Left lung (tissue), 10 donors: ENCODE measurements around the gene MAML2. TPM values are rescaled to one million over a fixed set of nuclear protein-coding genes. Genes with fewer than 3 reads are reported as not detected.

Experiments
- ATAC-seq: fragments of 200-7000 bp; cut with Tn5 transposase; one replicate; pipeline ENCODE4 v1.9.1; 2020; ENCODE audit warnings: moderate library complexity
- DNase-seq, 4 donors: peaks; one replicate each; pipeline ENCODE4 v3.0.0-alpha.2; 2013 to 2020
- H3K27ac ChIP-seq, 2 donors: fragments of 200-600 bp; sonication (generic) in 1 of 2; one replicate each; pipeline versions ENCODE4 v1.5.0 to v1.8.0; 2020 to 2021
- H3K27me3 ChIP-seq, 2 donors: fragments of 200-600 bp; sonication (generic) in 1 of 2; one replicate each; pipeline versions ENCODE4 v1.5.0 to v1.8.0; 2020 to 2021
- H3K36me3 ChIP-seq, 2 donors: fragments of 200-600 bp; sonication (generic) in 1 of 2; one replicate each; pipeline versions ENCODE4 v1.5.0 to v1.8.0; 2020 to 2021
- H3K4me1 ChIP-seq, 2 donors: fragments of 200-600 bp; one replicate each; pipeline ENCODE4 v1.8.0; 2021
- H3K4me3 ChIP-seq, 2 donors: fragments of 200-600 bp; sonication (generic) in 1 of 2; one replicate each; pipeline versions ENCODE4 v1.5.0 to v1.8.0; 2020 to 2021; ENCODE audit warnings: mild to moderate bottlenecking in 1 of 2
- H3K9me3 ChIP-seq, 2 donors: fragments of 200-600 bp; sonication (generic) in 1 of 2; one replicate each; pipeline versions ENCODE4 v1.5.0 to v1.8.0; 2020 to 2021
- intact Hi-C, 2 donors: fragments of 100-400 bp; cut with DNase I; formaldehyde crosslinking; loops; one replicate each; pipeline versions ENCODE4 v1.11.2 to v1.14.2; 2022
- polyA plus RNA-seq, 6 donors: library from polyadenylated mRNA; unstranded; fragments of 120-200 nt; gene quantifications; one replicate each; pipeline ENCODE4 v1.2.1, GENCODE V29; 2013; ENCODE audit not compliant: insufficient read length in 6 of 6
- total RNA-seq, 2 donors: library from RNA; stranded (reverse); fragmentation: NEBNext Ultra II Directional; extraction: Animal tissue kit (Norgen Biotek cat#: 25700); gene quantifications; one replicate each; pipeline ENCODE4 v1.2.1, GENCODE V29; 2021
- TF ChIP-seq, protein P1 (sequence below), 2 donors: fragments of 200-600 bp; sonication (generic) in 1 of 2; IDR thresholded peaks; one replicate each; pipeline versions ENCODE4 v1.5.0 to v1.8.0; 2021; ENCODE audit warnings: antibody characterized with exemption in 2 of 2
- donor health status: DM: no; HTN: yes; CAD: no.
- donor health status: DM: no; HTN: no; CAD: no.

Gene MAML2
- total and polyA plus RNA-seq, 8 donors = 18.7 to 44.0 (median 36.6) TPM

DNA sequence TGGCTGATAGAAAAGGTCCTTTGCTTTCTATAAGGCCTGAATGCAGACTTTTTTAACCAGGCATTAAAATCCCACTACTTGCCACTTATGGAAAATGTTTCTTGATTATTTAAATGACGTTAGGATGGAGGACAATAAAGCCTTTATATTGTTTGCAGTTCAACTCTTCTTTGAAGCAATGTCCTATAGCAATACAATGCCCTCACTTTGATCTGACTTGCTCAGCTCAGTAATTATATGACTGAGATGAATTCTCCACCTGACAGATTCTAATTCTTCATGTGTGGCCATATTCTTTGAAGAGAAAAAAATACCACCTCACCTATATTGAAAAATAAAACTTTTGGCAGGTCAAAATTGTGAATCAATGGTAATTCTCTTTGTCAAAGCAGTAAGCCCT, 237.1 kb downstream of the MAML2 start:
- Histone ChIP-seq H3K27me3 (no peaks in the 10 kb centered on the region), H3K4me1 (peaks cover 6 to 9% of the 10 kb centered on the region in 2 donors), H3K4me3 (no peak overlapping the region), H3K27ac (no peak overlapping the region), H3K36me3 (no peaks in the 10 kb centered on the region), H3K9me3 (no peaks in the 10 kb centered on the region)
- TF ChIP-seq, protein P1, sequence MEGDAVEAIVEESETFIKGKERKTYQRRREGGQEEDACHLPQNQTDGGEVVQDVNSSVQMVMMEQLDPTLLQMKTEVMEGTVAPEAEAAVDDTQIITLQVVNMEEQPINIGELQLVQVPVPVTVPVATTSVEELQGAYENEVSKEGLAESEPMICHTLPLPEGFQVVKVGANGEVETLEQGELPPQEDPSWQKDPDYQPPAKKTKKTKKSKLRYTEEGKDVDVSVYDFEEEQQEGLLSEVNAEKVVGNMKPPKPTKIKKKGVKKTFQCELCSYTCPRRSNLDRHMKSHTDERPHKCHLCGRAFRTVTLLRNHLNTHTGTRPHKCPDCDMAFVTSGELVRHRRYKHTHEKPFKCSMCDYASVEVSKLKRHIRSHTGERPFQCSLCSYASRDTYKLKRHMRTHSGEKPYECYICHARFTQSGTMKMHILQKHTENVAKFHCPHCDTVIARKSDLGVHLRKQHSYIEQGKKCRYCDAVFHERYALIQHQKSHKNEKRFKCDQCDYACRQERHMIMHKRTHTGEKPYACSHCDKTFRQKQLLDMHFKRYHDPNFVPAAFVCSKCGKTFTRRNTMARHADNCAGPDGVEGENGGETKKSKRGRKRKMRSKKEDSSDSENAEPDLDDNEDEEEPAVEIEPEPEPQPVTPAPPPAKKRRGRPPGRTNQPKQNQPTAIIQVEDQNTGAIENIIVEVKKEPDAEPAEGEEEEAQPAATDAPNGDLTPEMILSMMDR (IDR thresholded peaks at IDR 0.05) = no peak
- intact Hi-C loops = no loop called here
- no peak for ATAC-seq
- no peak for DNase-seq

DNA sequence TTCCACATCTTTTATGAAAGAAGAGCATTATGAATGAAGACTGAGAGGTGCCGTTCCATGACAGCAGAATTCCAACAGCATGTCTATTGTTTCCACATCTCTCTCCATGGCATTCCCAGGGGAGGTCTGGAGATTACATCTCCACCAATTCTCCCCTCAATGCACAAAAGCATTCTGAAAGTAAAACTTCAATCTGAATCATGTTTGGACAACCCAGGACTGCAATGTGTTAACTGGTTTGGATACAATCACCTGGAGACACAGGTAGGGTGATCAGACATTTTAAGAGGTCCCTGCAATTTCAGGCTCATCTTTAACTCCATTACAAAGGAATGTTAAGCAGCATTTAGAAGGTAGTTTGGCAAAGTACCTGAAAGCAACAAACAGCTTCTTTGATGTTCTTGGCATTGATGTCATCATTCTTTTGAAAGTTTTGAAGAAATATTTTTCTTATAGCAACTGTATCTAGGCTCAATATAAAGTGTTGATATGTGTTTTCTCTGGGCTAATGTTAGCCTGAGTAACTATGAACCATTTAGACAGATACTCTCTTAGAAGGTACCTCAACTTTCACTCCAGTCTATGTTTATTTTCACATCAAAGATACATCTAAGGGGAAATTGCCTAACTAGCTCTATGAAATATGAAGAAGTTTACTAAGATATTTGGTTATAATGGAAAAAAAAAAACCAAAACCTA, 237.6 kb downstream of the MAML2 start:
- H3K36me3 ChIP-seq = no peaks in the 10 kb centered on the region
- H3K27me3 ChIP-seq = no peaks in the 10 kb centered on the region
- H3K9me3 ChIP-seq = no peaks in the 10 kb centered on the region
- TF ChIP-seq, protein P1 (IDR thresholded peaks at IDR 0.05) = no peak
- H3K4me1 ChIP-seq = peaks cover 6 to 9% of the 10 kb centered on the region in 2 donors
- no peak overlapping the region for H3K27ac ChIP-seq
- no peak for DNase-seq
- intact Hi-C loops = no loop called here
- no peak overlapping the region for H3K4me3 ChIP-seq
- peak; percentile 52 for ATAC-seq

DNA sequence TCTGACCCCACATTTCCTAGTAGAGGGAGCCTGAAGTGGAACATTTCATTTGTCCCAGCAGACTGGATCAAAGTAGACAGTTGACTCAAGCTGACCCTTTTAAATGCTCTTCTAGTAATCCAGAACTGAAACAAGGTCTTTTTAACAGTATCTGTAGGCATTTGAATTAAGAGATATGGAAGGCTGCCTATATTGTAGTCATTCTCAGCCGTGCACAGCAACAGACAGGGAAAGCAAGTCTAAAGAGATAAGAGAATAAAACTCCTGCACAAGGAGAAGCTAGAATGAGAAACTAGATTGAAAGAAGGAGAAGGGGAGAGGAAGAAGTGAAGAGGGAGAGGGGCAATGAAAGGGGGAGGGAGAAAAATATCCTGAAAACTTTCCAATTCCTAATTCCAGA, 238.5 kb downstream of the MAML2 start:
- Histone ChIP-seq H3K27ac (peak overlapping the region in 1 of 2 donors; percentile 30), H3K27me3 (no peaks in the 10 kb centered on the region)
- intact Hi-C loops = no loop called here

DNA sequence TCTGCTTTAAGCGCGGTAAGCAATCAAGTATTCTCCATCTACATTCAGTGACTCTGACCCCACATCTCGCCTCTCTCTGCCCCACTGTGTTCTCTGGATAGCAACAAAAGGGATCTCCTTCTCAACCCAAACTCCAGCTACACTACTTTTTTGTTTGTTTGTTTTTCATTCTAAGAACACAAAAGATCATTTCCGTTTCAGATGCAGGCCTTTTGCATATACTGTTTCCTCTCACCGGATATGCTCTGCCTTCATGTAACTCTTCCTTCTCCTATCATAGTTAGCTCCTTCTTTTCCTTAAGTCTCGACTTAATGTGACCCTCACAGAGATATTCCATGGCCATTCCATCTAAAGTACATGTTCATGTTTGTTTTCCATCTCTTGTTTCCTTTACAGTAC, 239.3 kb downstream of the MAML2 start:
- no peak overlapping the region for H3K4me3 ChIP-seq
- ATAC-seq (no peak), DNase-seq (no peak)
- peak overlapping the region in 1 of 2 donors; percentile 11 for H3K27ac ChIP-seq
- intact Hi-C loops = no loop called here
- H3K9me3 ChIP-seq = no peaks in the 10 kb centered on the region
- no peaks in the 10 kb centered on the region for H3K27me3 ChIP-seq
- TF ChIP-seq, protein P1 (IDR thresholded peaks at IDR 0.05) = no peak
- H3K36me3 ChIP-seq = no peaks in the 10 kb centered on the region
- peaks cover 11 to 17% of the 10 kb centered on the region in 2 donors for H3K4me1 ChIP-seq

More for the DNA sequence above, 238.5 kb downstream of the MAML2 start:
- DNase-seq = no peak
- Histone ChIP-seq H3K9me3 (no peaks in the 10 kb centered on the region), H3K36me3 (no peaks in the 10 kb centered on the region), H3K4me3 (no peak overlapping the region), H3K4me1 (peaks cover 6 to 9% of the 10 kb centered on the region in 2 donors)
- ATAC-seq = no peak
- TF ChIP-seq, protein P1 (IDR thresholded peaks at IDR 0.05) = no peak

DNA sequence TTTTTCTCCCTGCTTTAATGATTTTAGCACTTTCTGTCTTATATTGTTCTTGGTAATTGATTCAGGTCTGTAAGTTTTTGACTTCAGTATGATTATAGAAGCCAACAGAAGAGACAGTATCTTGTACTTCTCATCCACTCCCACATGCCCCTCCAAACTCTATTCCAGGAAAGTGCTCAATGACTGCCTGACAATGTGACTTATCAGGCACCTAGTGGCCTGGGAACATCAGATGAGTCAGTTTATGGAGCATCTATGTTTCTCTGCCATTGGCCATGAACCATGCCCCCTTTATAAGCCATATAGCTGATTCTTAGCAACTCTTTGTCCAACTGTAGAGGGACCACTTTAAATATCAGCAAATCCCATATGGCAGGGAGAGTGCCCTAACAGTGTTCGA, 239.9 kb downstream of the MAML2 start:
- H3K27me3 ChIP-seq = no peaks in the 10 kb centered on the region
- ATAC-seq = no peak
- no peak for DNase-seq
- TF ChIP-seq, protein P1 (IDR thresholded peaks at IDR 0.05) = no peak
- H3K4me1 ChIP-seq = peaks cover 14 to 21% of the 10 kb centered on the region in 2 donors
- H3K27ac ChIP-seq = peak overlapping the region in 1 of 2 donors; percentile 11
- intact Hi-C loops = no loop called here
- H3K36me3 ChIP-seq = no peaks in the 10 kb centered on the region
- H3K4me3 ChIP-seq = no peak overlapping the region
- H3K9me3 ChIP-seq = no peaks in the 10 kb centered on the region
